Measurements from ENCODE around the gene PASK.
"Not testable (repeated sequence)": the region's sequence is repeated elsewhere in the genome, so short reads cannot be mapped to it uniquely, and the experiment has no call there.

Gene PASK
- total RNA-seq: 56.7 to 461 (median 124) reads per million in 9 experiments

DNA sequence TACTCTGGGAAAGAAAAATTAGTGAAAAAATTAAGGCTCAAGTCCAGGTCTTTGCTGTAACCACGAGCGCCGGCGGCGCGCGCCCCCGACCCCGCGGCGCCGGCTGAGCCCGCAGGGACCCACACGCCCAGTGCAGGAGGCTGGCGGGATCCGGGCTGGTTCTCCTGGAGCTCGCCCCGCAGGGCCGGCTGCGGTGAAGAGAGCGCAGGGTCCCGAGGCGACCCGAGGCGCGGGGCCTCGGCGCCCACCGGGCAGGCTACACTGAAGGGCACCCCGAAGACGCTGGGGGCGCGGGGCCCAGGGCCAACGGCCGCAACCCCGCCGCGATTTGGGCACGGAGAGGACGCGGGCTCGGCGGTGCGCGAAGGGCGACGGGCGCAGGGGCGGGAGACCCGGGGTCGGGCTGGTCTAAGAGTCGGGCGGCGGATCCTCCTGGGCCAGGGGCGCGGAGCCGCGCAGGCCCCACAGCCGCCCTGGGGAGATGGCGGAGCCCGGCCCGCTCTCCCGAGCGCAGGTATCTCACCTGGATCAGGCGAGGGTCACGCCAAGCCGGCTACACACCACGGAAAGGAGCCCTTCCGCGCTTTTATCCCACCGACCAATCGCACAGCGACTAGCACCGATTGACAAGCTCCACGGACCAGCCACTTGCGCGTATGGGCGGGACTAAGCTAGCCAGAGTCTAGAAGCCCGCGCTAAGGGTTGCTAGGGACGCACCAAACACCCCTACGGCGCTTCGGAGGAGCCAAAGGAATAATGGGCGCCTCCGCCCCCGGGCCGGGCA lies at the start of gene PASK:
Gene PASK (minus strand): TSS at position 582 of the 784 bp plus-strand sequence. CDS start 6,440 bp downstream, outside the sequence.
- peaks cover 12% of the 10 kb centered on the region for H3K36me3 Mint-ChIP-seq (ENCODE audit: insufficient read depth)
- H3K4me1 Mint-ChIP-seq (ENCODE audit: low read depth in 2 of 2): peaks cover 30 to 42% of the 10 kb centered on the region in 2 donors
- peak; percentile 86 to 91 (median 86) for DNase-seq
- no peaks in the 10 kb centered on the region for H3K9me3 Mint-ChIP-seq
- H3K27ac Mint-ChIP-seq: peak within 1 kb of the TSS; percentile 90 to 95
- peak within 1 kb of the TSS; percentile 95 to 96 for H3K4me3 Mint-ChIP-seq
- no peaks in the 10 kb centered on the region for H3K27me3 Mint-ChIP-seq
- ATAC-seq (replicated peaks): peak; percentile 80

DNA sequence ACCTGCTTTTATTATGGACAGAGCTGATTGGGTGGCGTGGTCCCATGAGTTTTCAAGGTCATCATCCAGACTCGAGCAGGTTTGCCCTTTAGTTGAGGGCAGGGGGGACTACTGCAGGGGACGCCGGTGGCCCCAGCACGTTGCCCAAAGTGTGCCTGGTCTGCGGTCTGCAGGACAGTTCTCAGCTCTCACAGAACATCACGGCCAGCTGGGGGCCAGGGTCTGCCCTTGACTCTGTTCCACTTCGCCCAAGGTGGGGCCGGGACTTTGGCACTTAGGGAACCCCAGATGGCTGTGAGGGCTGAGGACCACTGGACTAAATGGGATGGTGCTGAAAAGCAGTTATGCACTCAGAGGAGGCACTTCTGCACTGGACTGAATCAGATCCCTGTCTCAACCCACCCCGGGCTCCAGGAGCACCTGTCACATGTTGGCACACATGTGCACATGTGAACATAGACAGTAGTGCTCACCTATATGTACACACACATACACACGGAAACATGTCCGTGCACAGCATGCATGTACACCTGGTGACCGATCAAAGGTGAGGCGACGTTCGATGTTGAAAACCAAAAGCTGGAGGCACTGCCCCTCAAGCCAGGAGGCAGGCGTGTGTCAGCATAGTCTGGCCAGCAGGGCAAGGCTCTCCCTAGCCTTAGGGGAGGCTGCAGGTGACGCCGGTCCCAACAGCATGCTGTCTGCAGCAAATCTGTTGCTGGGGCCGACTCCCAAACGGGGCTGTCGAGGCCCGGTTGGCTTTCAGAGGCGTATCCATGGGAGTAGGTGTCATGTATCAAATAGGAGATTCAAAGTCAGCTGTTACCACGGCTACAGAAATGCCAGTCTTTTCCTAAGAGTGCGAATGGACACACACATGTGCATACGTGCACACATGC lies 49.4 kb upstream of the PASK start:
- H3K4me1 Mint-ChIP-seq (ENCODE audit: low read depth in 2 of 2): no peaks in the 10 kb centered on the region
- no peaks in the 10 kb centered on the region for H3K27me3 Mint-ChIP-seq
- no peak overlapping the region for H3K4me3 Mint-ChIP-seq
- ATAC-seq (replicated peaks): no peak
- no peak for DNase-seq
- no peaks in the 10 kb centered on the region for H3K9me3 Mint-ChIP-seq
- no peak overlapping the region for H3K27ac Mint-ChIP-seq
- peaks cover 3% of the 10 kb centered on the region for H3K36me3 Mint-ChIP-seq (ENCODE audit: insufficient read depth)

DNA sequence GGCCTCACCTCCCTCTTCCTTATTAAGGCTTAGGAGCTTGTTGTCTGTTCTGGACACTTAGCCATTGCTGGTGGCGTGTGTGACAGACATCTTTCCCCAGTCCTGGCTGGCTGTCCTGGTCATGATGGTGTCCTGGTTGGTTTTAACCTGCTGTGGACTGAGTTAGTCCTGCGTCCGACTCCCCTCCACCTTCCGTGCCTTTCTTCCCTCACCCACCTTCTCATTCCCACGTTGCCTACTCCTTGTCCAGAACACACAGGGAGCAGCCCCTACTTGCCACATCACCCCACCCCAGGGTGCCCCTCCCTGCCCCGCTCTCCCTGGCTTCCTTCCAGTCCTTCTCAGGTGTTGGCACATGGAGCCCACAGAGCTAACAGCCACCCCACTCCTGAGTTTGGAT lies 48.7 kb upstream of the PASK start:
- no peaks in the 10 kb centered on the region for H3K27me3 Mint-ChIP-seq
- no peak overlapping the region for H3K27ac Mint-ChIP-seq
- H3K9me3 Mint-ChIP-seq: no peaks in the 10 kb centered on the region
- H3K4me3 Mint-ChIP-seq: no peak overlapping the region
- DNase-seq: no peak
- no peak for ATAC-seq (replicated peaks)
- no peaks in the 10 kb centered on the region for H3K4me1 Mint-ChIP-seq (ENCODE audit: low read depth in 2 of 2)
- H3K36me3 Mint-ChIP-seq (ENCODE audit: insufficient read depth): peaks cover 3% of the 10 kb centered on the region

DNA sequence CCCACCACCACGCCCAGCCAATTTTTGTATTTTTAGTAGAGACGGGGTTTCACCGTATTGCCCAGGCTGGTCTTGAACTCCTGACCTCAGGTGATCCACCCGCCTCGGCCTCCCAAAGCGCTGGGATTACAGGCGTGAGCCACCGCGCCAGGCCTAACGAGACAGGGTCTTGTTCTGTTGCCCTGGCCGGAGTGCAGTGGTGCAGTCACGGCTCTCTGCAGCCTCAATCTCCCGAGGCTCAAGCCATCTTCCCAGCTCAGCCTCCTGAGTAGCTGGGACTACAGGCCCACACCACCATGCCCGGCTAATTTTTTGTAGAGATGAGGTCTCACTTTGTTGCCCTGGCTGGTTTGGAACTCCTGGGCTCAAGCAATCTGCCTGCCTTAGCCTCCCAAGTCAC lies 48.0 kb upstream of the PASK start:
- H3K27me3 Mint-ChIP-seq; ATAC-seq (replicated peaks); H3K36me3 Mint-ChIP-seq (ENCODE audit: insufficient read depth); H3K27ac Mint-ChIP-seq; H3K4me1 Mint-ChIP-seq (ENCODE audit: low read depth in 2 of 2); H3K9me3 Mint-ChIP-seq; DNase-seq; H3K4me3 Mint-ChIP-seq: not testable (repeated sequence)

DNA sequence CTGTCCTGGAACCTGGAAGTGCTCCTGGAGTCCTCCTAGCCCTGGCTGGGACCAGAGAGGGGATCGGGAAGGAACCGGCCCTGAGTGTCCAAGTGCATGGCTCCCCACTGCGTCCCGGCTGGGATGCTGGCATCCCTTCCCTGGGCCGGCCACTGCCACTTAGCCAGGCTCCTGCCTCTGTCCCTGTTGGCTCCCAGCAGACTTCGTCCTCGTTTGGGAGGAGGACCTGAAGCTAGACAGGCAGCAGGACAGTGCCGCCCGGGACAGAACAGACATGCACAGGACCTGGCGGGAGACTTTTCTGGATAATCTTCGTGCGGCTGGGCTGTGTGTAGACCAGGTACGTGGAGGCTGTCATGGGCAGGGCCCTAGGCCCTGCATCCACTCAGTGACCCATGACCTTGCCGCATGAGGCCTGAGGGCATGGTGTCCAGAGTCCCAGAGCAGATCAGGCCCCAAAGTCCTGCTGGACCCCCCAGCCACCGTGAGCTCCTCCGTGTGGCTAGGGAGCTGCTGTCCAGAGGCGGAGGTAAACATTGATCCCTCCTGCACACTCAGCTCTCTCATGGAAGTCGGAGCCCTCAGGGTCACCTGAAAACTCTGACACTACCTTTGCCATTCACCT lies 46.3 kb upstream of the PASK start:
- peaks cover 3% of the 10 kb centered on the region for H3K36me3 Mint-ChIP-seq (ENCODE audit: insufficient read depth)
- ATAC-seq (replicated peaks) (no peak), DNase-seq (no peak)
- H3K27me3 Mint-ChIP-seq: no peaks in the 10 kb centered on the region
- H3K4me1 Mint-ChIP-seq (ENCODE audit: low read depth in 2 of 2): no peaks in the 10 kb centered on the region
- H3K9me3 Mint-ChIP-seq: no peaks in the 10 kb centered on the region
- H3K4me3 Mint-ChIP-seq: no peak overlapping the region
- H3K27ac Mint-ChIP-seq: no peak overlapping the region

DNA sequence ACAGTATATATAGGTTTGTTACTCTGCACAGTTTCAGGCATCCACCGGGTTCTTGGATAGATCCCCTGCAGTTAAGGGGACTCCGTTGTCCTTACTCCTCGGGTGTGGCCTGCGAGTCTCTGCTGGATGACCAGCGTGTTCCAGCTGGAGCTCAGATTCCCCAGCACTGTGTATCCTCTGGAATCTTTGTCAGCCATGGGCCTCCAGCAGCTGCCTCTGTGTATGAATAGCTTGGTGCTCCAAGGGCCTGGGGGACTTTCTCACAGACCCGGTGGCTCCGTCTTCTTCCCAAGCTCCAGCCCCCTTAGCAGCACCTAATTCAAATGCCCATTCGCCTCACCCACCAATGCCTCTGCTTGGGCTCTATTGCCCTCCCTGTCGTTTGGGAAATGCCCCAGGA lies 45.5 kb upstream of the PASK start:
- Mint-ChIP-seq H3K4me3 (no peak overlapping the region), H3K27ac (no peak overlapping the region), H3K36me3 (ENCODE audit: insufficient read depth) (peaks cover under 1% of the 10 kb centered on the region), H3K27me3 (no peaks in the 10 kb centered on the region), H3K4me1 (ENCODE audit: low read depth in 2 of 2) (no peaks in the 10 kb centered on the region), H3K9me3 (no peaks in the 10 kb centered on the region)
- ATAC-seq (replicated peaks): no peak
- no peak for DNase-seq

DNA sequence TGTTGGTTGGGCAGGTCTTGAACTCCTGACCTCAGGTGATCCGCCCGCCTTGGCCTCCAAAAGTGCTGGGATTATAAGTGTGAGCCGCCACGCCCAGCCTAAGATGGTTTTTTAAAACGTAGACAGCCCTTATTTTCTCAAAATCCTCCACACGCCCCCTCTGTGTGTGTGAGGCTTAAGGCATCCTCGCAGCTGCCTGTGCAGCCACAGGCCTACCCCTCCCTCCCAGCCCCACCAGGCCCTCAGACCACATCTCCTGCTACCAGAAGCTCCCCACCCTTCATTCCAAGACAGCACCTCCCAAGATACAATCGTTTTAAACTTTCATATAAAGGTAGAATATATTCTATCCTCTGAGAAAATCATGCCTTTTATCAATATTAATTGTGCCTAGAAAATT lies 44.0 kb upstream of the PASK start:
- no peak overlapping the region for H3K27ac Mint-ChIP-seq
- no peaks in the 10 kb centered on the region for H3K36me3 Mint-ChIP-seq (ENCODE audit: insufficient read depth)
- no peaks in the 10 kb centered on the region for H3K4me1 Mint-ChIP-seq (ENCODE audit: low read depth in 2 of 2)
- DNase-seq (no peak), ATAC-seq (replicated peaks) (no peak)
- H3K27me3 Mint-ChIP-seq: no peaks in the 10 kb centered on the region
- no peaks in the 10 kb centered on the region for H3K9me3 Mint-ChIP-seq
- no peak overlapping the region for H3K4me3 Mint-ChIP-seq

DNA sequence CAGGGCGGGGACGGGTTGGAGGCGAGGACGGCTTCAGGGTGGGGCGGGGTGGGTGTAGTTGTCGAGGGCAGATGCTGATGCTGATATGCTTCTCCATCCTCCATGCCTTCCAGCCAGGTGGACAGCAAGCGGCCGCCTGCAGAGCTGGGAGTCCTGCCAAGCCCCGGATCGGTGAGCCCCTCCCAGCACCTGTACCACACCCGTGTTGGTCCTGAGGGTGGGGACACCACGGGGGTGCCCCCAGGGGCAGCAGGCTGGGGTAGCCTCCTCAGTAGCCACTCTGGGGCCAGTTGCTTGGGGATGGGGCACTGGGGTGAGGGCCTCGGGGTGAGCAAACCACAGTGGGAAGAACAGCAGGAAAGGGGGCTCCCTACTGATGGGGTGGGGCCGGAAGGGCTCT lies 41.8 kb upstream of the PASK start:
- H3K27ac Mint-ChIP-seq: no peak overlapping the region
- no peak overlapping the region for H3K4me3 Mint-ChIP-seq
- no peaks in the 10 kb centered on the region for H3K27me3 Mint-ChIP-seq
- H3K4me1 Mint-ChIP-seq (ENCODE audit: low read depth in 2 of 2): no peaks in the 10 kb centered on the region
- ATAC-seq (replicated peaks) (no peak), DNase-seq (no peak)
- no peaks in the 10 kb centered on the region for H3K9me3 Mint-ChIP-seq
- H3K36me3 Mint-ChIP-seq (ENCODE audit: insufficient read depth): no peaks in the 10 kb centered on the region

DNA sequence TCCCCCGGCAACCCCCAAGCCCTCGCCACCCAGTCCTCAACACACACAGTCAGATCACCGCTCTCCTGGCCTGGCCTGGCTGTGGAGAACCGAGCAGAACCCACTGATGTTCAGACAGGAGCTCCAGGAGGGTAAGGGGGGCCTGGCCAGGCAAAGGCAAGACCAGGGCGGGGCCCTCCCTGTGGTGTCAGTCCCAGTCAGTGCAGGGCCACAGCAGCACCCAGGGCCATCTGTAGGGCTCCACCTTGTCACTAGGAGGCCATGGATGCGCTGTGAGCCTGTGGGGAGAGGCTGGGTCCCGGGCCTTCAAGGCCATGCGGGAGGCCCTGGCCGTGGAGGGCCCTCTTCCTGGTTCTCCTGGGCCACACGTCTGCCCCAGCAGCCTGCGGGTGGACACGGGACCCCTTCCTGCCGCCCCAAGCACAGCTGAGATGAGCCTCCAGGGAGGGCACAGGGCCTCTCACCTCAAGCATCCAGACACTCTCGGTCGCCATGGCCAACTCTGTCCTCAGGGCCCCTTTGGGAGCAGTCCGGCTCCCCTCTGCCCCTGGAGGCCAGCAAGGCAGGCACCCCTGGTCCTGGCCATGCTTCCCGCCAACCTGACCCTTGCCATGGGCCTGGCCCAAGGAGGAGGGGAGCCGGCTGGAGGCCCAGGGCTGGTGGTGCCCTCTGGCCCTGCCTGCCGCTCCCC lies 41.2 kb upstream of the PASK start:
- Mint-ChIP-seq H3K36me3 (ENCODE audit: insufficient read depth) (no peaks in the 10 kb centered on the region), H3K9me3 (no peaks in the 10 kb centered on the region), H3K27me3 (no peaks in the 10 kb centered on the region), H3K4me3 (no peak overlapping the region), H3K4me1 (ENCODE audit: low read depth in 2 of 2) (no peaks in the 10 kb centered on the region), H3K27ac (no peak overlapping the region)
- ATAC-seq (replicated peaks) (no peak), DNase-seq (no peak)

DNA sequence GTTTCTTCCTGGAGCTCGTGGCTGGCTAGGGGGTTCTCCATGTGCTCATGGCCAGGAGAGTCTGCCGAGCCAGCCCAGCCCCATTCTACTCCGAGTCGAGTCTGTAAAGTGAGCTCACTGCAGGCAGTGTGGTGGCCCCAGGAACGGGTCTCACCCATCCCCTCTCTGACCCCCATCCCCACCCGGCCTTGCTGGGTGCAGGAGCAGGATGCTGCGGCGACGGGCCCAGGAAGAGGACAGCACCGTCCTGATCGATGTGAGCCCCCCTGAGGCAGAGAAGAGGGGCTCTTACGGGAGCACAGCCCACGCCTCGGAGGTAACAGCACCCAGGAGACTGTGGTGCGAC lies 40.6 kb upstream of the PASK start:
- Mint-ChIP-seq H3K36me3 (ENCODE audit: insufficient read depth) (no peaks in the 10 kb centered on the region), H3K9me3 (no peaks in the 10 kb centered on the region), H3K4me1 (ENCODE audit: low read depth in 2 of 2) (no peaks in the 10 kb centered on the region), H3K27ac (no peak overlapping the region), H3K4me3 (no peak overlapping the region), H3K27me3 (no peaks in the 10 kb centered on the region)
- DNase-seq: no peak
- no peak for ATAC-seq (replicated peaks)

DNA sequence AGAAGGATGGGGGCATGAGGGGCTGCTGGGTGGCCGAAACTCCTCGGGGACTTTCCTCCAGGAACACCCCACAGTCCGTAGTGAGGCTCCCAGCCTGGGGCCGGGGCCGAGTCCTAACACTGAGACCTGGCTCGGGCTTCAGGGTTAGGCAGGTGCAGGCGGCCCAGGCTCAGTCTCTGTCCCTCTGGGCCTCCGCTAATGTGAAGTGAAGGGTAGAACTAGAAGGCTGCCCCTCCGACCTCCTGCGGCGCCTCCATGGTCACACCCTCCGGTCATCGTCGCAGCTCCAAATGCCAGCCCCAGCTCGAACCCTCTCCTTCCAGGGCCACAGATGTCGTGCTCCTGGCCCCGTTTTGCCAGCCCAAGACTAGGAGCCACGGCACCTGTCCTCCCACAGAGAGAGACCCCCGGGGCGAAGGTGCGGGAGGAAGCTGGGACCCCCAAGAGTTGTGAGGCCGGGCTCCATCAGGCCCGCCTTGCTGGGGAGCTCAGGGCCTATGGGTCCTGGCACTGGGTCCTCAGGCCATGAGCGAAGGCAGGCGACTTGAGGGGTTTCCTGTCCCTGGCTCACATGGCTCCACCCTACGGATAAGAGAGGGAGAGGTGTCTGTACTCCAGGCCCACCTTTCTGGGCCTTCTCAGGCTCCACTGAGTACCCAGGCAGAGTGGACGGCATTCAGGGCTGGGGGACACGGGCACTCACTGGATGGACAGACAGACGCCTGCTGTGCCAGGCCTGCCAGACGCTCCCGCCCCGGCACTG lies 40.0 kb upstream of the PASK start:
- no peaks in the 10 kb centered on the region for H3K9me3 Mint-ChIP-seq
- H3K36me3 Mint-ChIP-seq (ENCODE audit: insufficient read depth): no peaks in the 10 kb centered on the region
- no peak for DNase-seq
- H3K27me3 Mint-ChIP-seq: no peaks in the 10 kb centered on the region
- no peak overlapping the region for H3K27ac Mint-ChIP-seq
- H3K4me3 Mint-ChIP-seq: no peak overlapping the region
- no peak for ATAC-seq (replicated peaks)
- no peaks in the 10 kb centered on the region for H3K4me1 Mint-ChIP-seq (ENCODE audit: low read depth in 2 of 2)

DNA sequence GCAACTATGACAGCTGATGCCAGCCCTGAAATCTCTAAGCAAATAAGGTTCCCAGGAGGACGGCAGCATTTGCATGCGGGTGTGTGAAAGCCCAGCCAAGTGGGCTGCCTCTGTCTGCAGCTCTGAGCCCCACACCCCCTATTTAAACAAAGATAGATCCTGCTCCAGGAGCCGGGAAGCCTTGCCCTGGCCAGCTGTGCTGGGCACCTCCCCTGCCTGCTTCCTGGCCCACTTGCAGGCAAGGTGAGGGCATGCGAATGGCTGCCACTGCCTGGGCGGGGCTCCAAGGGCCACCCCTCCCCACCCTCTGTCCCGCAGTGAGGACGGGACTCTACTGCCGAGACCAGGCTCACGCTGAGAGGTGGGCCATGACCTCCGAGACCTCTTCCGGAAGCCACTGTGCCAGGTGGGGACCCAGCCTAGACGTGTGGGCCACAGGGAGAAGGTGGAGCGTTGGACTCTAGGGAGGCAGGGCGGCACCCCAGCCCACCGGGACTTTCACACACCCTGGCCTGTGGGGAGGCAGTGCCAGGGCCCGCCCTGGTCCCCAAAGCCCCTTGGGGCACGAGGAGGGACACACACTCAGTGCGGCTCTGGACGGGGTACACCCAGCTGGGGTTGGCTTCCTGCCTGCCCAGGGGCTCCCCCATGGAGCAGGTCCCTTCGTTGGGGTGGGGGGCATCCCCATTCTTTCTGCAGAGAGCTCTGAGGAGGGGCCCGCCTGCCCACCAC lies 39.3 kb upstream of the PASK start, which contains the start of gene ANO7:
Gene ANO7 (plus strand): TSS at position 317 of the 732 bp plus-strand sequence. CDS start 1,387 bp downstream, outside the sequence.
- ATAC-seq (replicated peaks) (no peak), DNase-seq (no peak)
- H3K4me1 Mint-ChIP-seq (ENCODE audit: low read depth in 2 of 2): no peaks in the 10 kb centered on the region
- no peaks in the 10 kb centered on the region for H3K36me3 Mint-ChIP-seq (ENCODE audit: insufficient read depth)
- H3K4me3 Mint-ChIP-seq: no peak within 1 kb of the TSS
- H3K27ac Mint-ChIP-seq: no peak within 1 kb of the TSS
- no peaks in the 10 kb centered on the region for H3K9me3 Mint-ChIP-seq
- no peaks in the 10 kb centered on the region for H3K27me3 Mint-ChIP-seq

All from effector memory CD8-positive, alpha-beta T cell (primary cell).